ENCODE results near the gene HOXA10. TPM values are rescaled to one million over a fixed set of nuclear protein-coding genes. Genes with fewer than 3 reads are reported as not detected.
A peak's percentile ranks its signal among the peaks of the same experiment; 100 is the strongest.

The HOXA10 gene
- total RNA-seq, 1 experiment from 2014 or later, result 3.9 TPM

GRCh38 chr7:27187475-27188385, 13.6 kb upstream of the HOXA10 start:
- Mint-ChIP-seq H3K27me3 (ENCODE audit: insufficient read depth, unreplicated experiment) (no peaks in the 10 kb centered on the region), H3K27ac (ENCODE audit: low read depth, unreplicated experiment) (no peak overlapping the region), H3K4me3 (ENCODE audit: unreplicated experiment) (no peak overlapping the region), H3K9me3 (ENCODE audit: unreplicated experiment) (no peaks in the 10 kb centered on the region), H3K4me1 (ENCODE audit: insufficient read depth, unreplicated experiment) (peaks cover 14% of the 10 kb centered on the region), H3K36me3 (ENCODE audit: insufficient read depth, unreplicated experiment) (no peaks in the 10 kb centered on the region)
- intact Hi-C loops (cut with micrococcal nuclease), result no loop called here
- DNase-seq (ENCODE audit: unreplicated experiment), result no peak
- POLR2A ChIA-PET, result no interaction called here
- CTCF ChIA-PET, result interaction anchor here (0.6 to 2.0 kb wide), 3 partner anchors 8 to 260 kb away, joined by 3 to 15 read pairs (median 9); no protein-coding TSS in a partner anchor
- no peak for TF ChIP-seq CTCF (IDR thresholded peaks at IDR 0.05; ENCODE audit: unreplicated experiment)
- no TSS peak for BruUV-seq (replicated peaks)

GRCh38 chr7:27186668-27187474, 12.8 kb upstream of the HOXA10 start:
- CTCF ChIA-PET, result interaction anchor here (0.6 to 2.0 kb wide), 6 partner anchors 8 to 418 kb away, joined by 3 to 15 read pairs (median 6); no protein-coding TSS in a partner anchor

GRCh38 chr7:27185854-27186667, 11.9 kb upstream of the HOXA10 start:
- Mint-ChIP-seq H3K27me3 (ENCODE audit: insufficient read depth, unreplicated experiment) (no peaks in the 10 kb centered on the region), H3K4me3 (ENCODE audit: unreplicated experiment) (peak overlapping the region; percentile 12), H3K27ac (ENCODE audit: low read depth, unreplicated experiment) (no peak overlapping the region), H3K4me1 (ENCODE audit: insufficient read depth, unreplicated experiment) (peaks cover 14% of the 10 kb centered on the region), H3K36me3 (ENCODE audit: insufficient read depth, unreplicated experiment) (no peaks in the 10 kb centered on the region), H3K9me3 (ENCODE audit: unreplicated experiment) (no peaks in the 10 kb centered on the region)
- no peak for DNase-seq (ENCODE audit: unreplicated experiment)
- no TSS peak for BruUV-seq (replicated peaks)
- intact Hi-C loops (cut with micrococcal nuclease), result no loop called here
- CTCF ChIA-PET, result interaction anchor here (0.6 to 1.9 kb wide), 4 partner anchors 8 to 419 kb away, joined by 4 to 15 read pairs (median 6); no protein-coding TSS in a partner anchor
- TF ChIP-seq CTCF (IDR thresholded peaks at IDR 0.05; ENCODE audit: unreplicated experiment), result no peak
- POLR2A ChIA-PET, result no interaction called here

More at GRCh38 chr7:27186668-27187474, 12.8 kb upstream of the HOXA10 start:
- no peak for TF ChIP-seq CTCF (IDR thresholded peaks at IDR 0.05; ENCODE audit: unreplicated experiment)
- Mint-ChIP-seq H3K36me3 (ENCODE audit: insufficient read depth, unreplicated experiment) (no peaks in the 10 kb centered on the region), H3K27me3 (ENCODE audit: insufficient read depth, unreplicated experiment) (no peaks in the 10 kb centered on the region), H3K27ac (ENCODE audit: low read depth, unreplicated experiment) (no peak overlapping the region), H3K4me1 (ENCODE audit: insufficient read depth, unreplicated experiment) (peaks cover 14% of the 10 kb centered on the region), H3K4me3 (ENCODE audit: unreplicated experiment) (no peak overlapping the region), H3K9me3 (ENCODE audit: unreplicated experiment) (no peaks in the 10 kb centered on the region)
- DNase-seq (ENCODE audit: unreplicated experiment), result no peak
- POLR2A ChIA-PET, result no interaction called here
- BruUV-seq (replicated peaks), result no TSS peak
- intact Hi-C loops (cut with micrococcal nuclease), result no loop called here
